Activated T-helper 2 cell treated with anti-CD3 and anti-CD28 coated beads, Interferon-gamma antibody, Interleukin-2, Interleukin-4, amounts not matched to agents 10 μg/mL and 5 μg/mL and 100 μg/mL, durations not matched to agents 14 hours and 24 hours and 36 hours (primary cell): Measurements from ENCODE around the gene SNRK. TPM values are rescaled to one million over a fixed set of nuclear protein-coding genes. Genes with fewer than 3 reads are reported as not detected.

Experiments
- DNase-seq: peaks from one replicate; pipeline ENCODE4 v3.0.0; 2021; ENCODE audit warnings: low spot score
- H3K27ac Mint-ChIP-seq: one replicate; pipeline ENCODE4 v1.8.0; 2021; ENCODE audit warnings: mixed read lengths
- H3K27me3 Mint-ChIP-seq: one replicate; pipeline ENCODE4 v1.8.0; 2021; ENCODE audit warnings: low read depth, mixed read lengths
- H3K36me3 Mint-ChIP-seq: one replicate; pipeline ENCODE4 v1.8.0; 2021; ENCODE audit warnings: low read depth, mixed read lengths
- H3K4me1 Mint-ChIP-seq: one replicate; pipeline ENCODE4 v1.8.0; 2021; ENCODE audit warnings: low read depth, mixed read lengths
- H3K4me3 Mint-ChIP-seq: one replicate; pipeline ENCODE4 v1.8.0; 2021; ENCODE audit warnings: low read depth, mild to moderate bottlenecking, moderate library complexity, mixed read lengths
- H3K9me3 Mint-ChIP-seq: one replicate; pipeline ENCODE4 v1.8.0; 2021; ENCODE audit warnings: mixed read lengths
- intact Hi-C: fragments of 100-400 bp; cut with micrococcal nuclease; formaldehyde crosslinking; loops from one replicate; pipeline ENCODE4 v1.15.1; 2023
- total RNA-seq: library from RNA; stranded (reverse); gene quantifications from 2 replicates; pipeline ENCODE4 v1.2.3, GENCODE V29; 2022

The SNRK gene
- total RNA-seq, 1 donor from 2014 or later, result 28.7 TPM

GRCh38 chr3:43372809-43373559 is 86.6 kb downstream of the SNRK start:
- no peak overlapping the region for H3K4me3 Mint-ChIP-seq
- H3K36me3 Mint-ChIP-seq, result no peaks in the 10 kb centered on the region
- intact Hi-C loops, result no loop called here
- DNase-seq, result no peak
- H3K9me3 Mint-ChIP-seq, result no peaks in the 10 kb centered on the region
- no peak overlapping the region for H3K27ac Mint-ChIP-seq
- peaks cover 4% of the 10 kb centered on the region for H3K4me1 Mint-ChIP-seq
- H3K27me3 Mint-ChIP-seq, result peaks cover 3% of the 10 kb centered on the region

- Mint-ChIP-seq H3K9me3 (no peaks in the 10 kb centered on the region), H3K36me3 (no peaks in the 10 kb centered on the region), H3K4me3 (no peak overlapping the region), H3K4me1 (peaks cover 7% of the 10 kb centered on the region), H3K27ac (no peak overlapping the region), H3K27me3 (peaks cover 3% of the 10 kb centered on the region)
- intact Hi-C loops, result no loop called here
- no peak for DNase-seq
Measured at GRCh38 chr3:43373560-43373928, 87.2 kb downstream of the SNRK start.

- H3K9me3 Mint-ChIP-seq, result peaks cover 3% of the 10 kb centered on the region
- H3K36me3 Mint-ChIP-seq, result no peaks in the 10 kb centered on the region
- intact Hi-C loops, result loop anchor here (1.0 kb wide), 3 partner anchors 91 to 216 kb away; no protein-coding TSS in a partner anchor
- H3K4me1 Mint-ChIP-seq, result peaks cover 7% of the 10 kb centered on the region
- H3K27me3 Mint-ChIP-seq, result peaks cover 14% of the 10 kb centered on the region
- DNase-seq, result peak; percentile 52
- no peak overlapping the region for H3K27ac Mint-ChIP-seq
- no peak overlapping the region for H3K4me3 Mint-ChIP-seq
Measured at GRCh38 chr3:43378066-43378935, 92.0 kb downstream of the SNRK start.

GRCh38 chr3:43379343-43379742 is 93.0 kb downstream of the SNRK start:
- H3K4me1 Mint-ChIP-seq, result peaks cover 8% of the 10 kb centered on the region
- no peaks in the 10 kb centered on the region for H3K36me3 Mint-ChIP-seq
- intact Hi-C loops, result no loop called here
- H3K4me3 Mint-ChIP-seq, result no peak overlapping the region
- peaks cover 3% of the 10 kb centered on the region for H3K9me3 Mint-ChIP-seq
- no peak for DNase-seq
- peaks cover 17% of the 10 kb centered on the region for H3K27me3 Mint-ChIP-seq
- no peak overlapping the region for H3K27ac Mint-ChIP-seq

GRCh38 chr3:43388175-43388574 is 101.8 kb downstream of the SNRK start:
- peaks cover 39% of the 10 kb centered on the region for H3K4me1 Mint-ChIP-seq
- H3K27ac Mint-ChIP-seq, result no peak overlapping the region
- H3K27me3 Mint-ChIP-seq, result peaks cover 19% of the 10 kb centered on the region
- no peak overlapping the region for H3K4me3 Mint-ChIP-seq
- no peaks in the 10 kb centered on the region for H3K36me3 Mint-ChIP-seq
- no peak for DNase-seq
- intact Hi-C loops, result loop anchor here (2.0 to 5.0 kb wide), 3 partner anchors 41 to 119 kb away; partner anchors contain the start of gene SNRK
- peaks cover 10% of the 10 kb centered on the region for H3K9me3 Mint-ChIP-seq

GRCh38 chr3:43388915-43389314 is 102.6 kb downstream of the SNRK start:
- Mint-ChIP-seq H3K4me3 (no peak overlapping the region), H3K27ac (peak overlapping the region; percentile 71), H3K4me1 (peaks cover 39% of the 10 kb centered on the region), H3K27me3 (peaks cover 16% of the 10 kb centered on the region), H3K9me3 (peaks cover 15% of the 10 kb centered on the region), H3K36me3 (no peaks in the 10 kb centered on the region)
- no peak for DNase-seq
- intact Hi-C loops, result loop anchor here (2.0 to 5.0 kb wide), 3 partner anchors 42 to 118 kb away; partner anchors contain the start of gene SNRK

- peaks cover 14% of the 10 kb centered on the region for H3K9me3 Mint-ChIP-seq
- H3K4me1 Mint-ChIP-seq, result peaks cover 35% of the 10 kb centered on the region
- H3K27me3 Mint-ChIP-seq, result peaks cover 15% of the 10 kb centered on the region
- H3K27ac Mint-ChIP-seq, result peak overlapping the region; percentile 71
- intact Hi-C loops, result loop anchor here (2.0 to 5.0 kb wide), 3 partner anchors 42 to 118 kb away; partner anchors contain the start of gene SNRK
- no peak overlapping the region for H3K4me3 Mint-ChIP-seq
- H3K36me3 Mint-ChIP-seq, result no peaks in the 10 kb centered on the region
- peak; percentile 77 for DNase-seq
Measured at GRCh38 chr3:43389388-43390254, 103.3 kb downstream of the SNRK start.

GRCh38 chr3:43390255-43390588 is 103.9 kb downstream of the SNRK start:
- DNase-seq, result no peak
- peak overlapping the region; percentile 71 for H3K27ac Mint-ChIP-seq
- H3K36me3 Mint-ChIP-seq, result no peaks in the 10 kb centered on the region
- peaks cover 10% of the 10 kb centered on the region for H3K27me3 Mint-ChIP-seq
- H3K9me3 Mint-ChIP-seq, result peaks cover 8% of the 10 kb centered on the region
- no peak overlapping the region for H3K4me3 Mint-ChIP-seq
- peaks cover 33% of the 10 kb centered on the region for H3K4me1 Mint-ChIP-seq
- intact Hi-C loops, result no loop called here

- H3K4me1 Mint-ChIP-seq, result peaks cover 33% of the 10 kb centered on the region
- peaks cover 3% of the 10 kb centered on the region for H3K27me3 Mint-ChIP-seq
- H3K36me3 Mint-ChIP-seq, result no peaks in the 10 kb centered on the region
- DNase-seq, result no peak
- H3K9me3 Mint-ChIP-seq, result peaks cover 6% of the 10 kb centered on the region
- H3K27ac Mint-ChIP-seq, result no peak overlapping the region
- H3K4me3 Mint-ChIP-seq, result no peak overlapping the region
- intact Hi-C loops, result no loop called here
Measured at GRCh38 chr3:43391621-43392020, 105.3 kb downstream of the SNRK start.

GRCh38 chr3:43394041-43394554 is 107.8 kb downstream of the SNRK start:
- Mint-ChIP-seq H3K27me3 (peaks cover 1% of the 10 kb centered on the region), H3K27ac (no peak overlapping the region), H3K4me3 (no peak overlapping the region), H3K36me3 (no peaks in the 10 kb centered on the region), H3K4me1 (peaks cover 19% of the 10 kb centered on the region), H3K9me3 (peaks cover 6% of the 10 kb centered on the region)
- intact Hi-C loops, result no loop called here
- DNase-seq, result no peak

- Mint-ChIP-seq H3K9me3 (no peaks in the 10 kb centered on the region), H3K4me3 (no peak overlapping the region), H3K4me1 (no peaks in the 10 kb centered on the region), H3K27ac (no peak overlapping the region), H3K36me3 (no peaks in the 10 kb centered on the region), H3K27me3 (peaks cover 16% of the 10 kb centered on the region)
- no peak for DNase-seq
- intact Hi-C loops, result no loop called here
Measured at GRCh38 chr3:43399034-43399433, 112.7 kb downstream of the SNRK start.

GRCh38 chr3:43400167-43400566 is 113.8 kb downstream of the SNRK start:
- no peak for DNase-seq
- H3K4me3 Mint-ChIP-seq, result no peak overlapping the region
- intact Hi-C loops, result no loop called here
- H3K9me3 Mint-ChIP-seq, result no peaks in the 10 kb centered on the region
- H3K4me1 Mint-ChIP-seq, result peaks cover 3% of the 10 kb centered on the region
- H3K36me3 Mint-ChIP-seq, result no peaks in the 10 kb centered on the region
- no peak overlapping the region for H3K27ac Mint-ChIP-seq
- peaks cover 15% of the 10 kb centered on the region for H3K27me3 Mint-ChIP-seq
